ENCODE results near the gene GHITM. TPM values are rescaled to one million over a fixed set of nuclear protein-coding genes. Genes with fewer than 3 reads are reported as not detected.

Gene GHITM
- total and polyA plus RNA-seq, 2 experiments from 2014 or later, result 97.1 to 105 TPM

GRCh38 chr10:84149854-84150253 is 10.5 kb downstream of the GHITM start (continued):
- TF ChIP-seq ZNF462 (CRISPR knock-in tag; IDR thresholded peaks at IDR 0.05), result no peak

GRCh38 chr10:84152769-84153168 is 13.5 kb downstream of the GHITM start:
- H3K9me2 ChIP-seq (ENCODE audit: insufficient read depth), result no peaks in the 10 kb centered on the region
- H3K4me2 ChIP-seq, result no peak overlapping the region
- no peaks in the 10 kb centered on the region for H3K27me3 ChIP-seq (ENCODE audit: insufficient read depth)
- H3K79me2 ChIP-seq (replicated peaks; ENCODE audit: insufficient read depth), result no peaks in the 10 kb centered on the region
- H3K4me3 ChIP-seq, result no peak overlapping the region
- Mint-ChIP-seq H3K4me3 (no peak overlapping the region), H3K27me3 (ENCODE audit: insufficient read depth, low read depth, poor library complexity) (no peaks in the 10 kb centered on the region), H3K36me3 (ENCODE audit: low read depth) (peaks cover 61% of the 10 kb centered on the region), H3K4me1 (peaks cover 5% of the 10 kb centered on the region; the same call in 2 of the 3 replicates), H3K9me3 (no peaks in the 10 kb centered on the region), H3K27ac (no peak overlapping the region)
- no peaks in the 10 kb centered on the region for H4K20me1 ChIP-seq (replicated peaks; ENCODE audit: insufficient read depth)
- no peaks in the 10 kb centered on the region for H3K4me1 ChIP-seq (ENCODE audit: insufficient read depth)
- ATAC-seq (no peak), DNase-seq (ENCODE audit: low spot score) (no peak)
- TF ChIP-seq POLR2AphosphoS5 (IDR thresholded peaks at IDR 0.05; ENCODE audit: low read depth) (no peak), CREB1 (CRISPR knock-in tag; IDR thresholded peaks at IDR 0.05; ENCODE audit: low read depth) (no peak), CTCF (conservative IDR thresholded peaks at IDR 0.05; ENCODE audit: low read depth in 2 of 2) (no peak), ZNF462 (CRISPR knock-in tag; IDR thresholded peaks at IDR 0.05) (no peak), ETS1 (IDR thresholded peaks at IDR 0.05) (no peak), ZNF114 (CRISPR knock-in tag; IDR thresholded peaks at IDR 0.05) (no peak)
- peaks cover 41% of the 10 kb centered on the region; the same call in 1 of the 2 replicates for H3K36me3 ChIP-seq (ENCODE audit: insufficient read depth)
- no peaks in the 10 kb centered on the region for H3F3A ChIP-seq (replicated peaks; ENCODE audit: low read depth)
- no peak overlapping the region for H2AFZ ChIP-seq
- no peak overlapping the region for H3K27ac ChIP-seq (ENCODE audit: low read depth)
